Epithelial cell of alveolus of lung (primary cell): ENCODE data around the gene OR14I1. TPM values are rescaled to one million over a fixed set of nuclear protein-coding genes. Genes with fewer than 3 reads are reported as not detected.

Experiments
- total RNA-seq: library from RNA; depleted of rRNA; stranded (reverse); fragments of >200 nt; gene quantifications from 2 replicates; pipeline ENCODE4 v1.2.1, GENCODE V29; 2015

OR14I1 gene
- not detected in 2 replicates for total RNA-seq

DNA sequence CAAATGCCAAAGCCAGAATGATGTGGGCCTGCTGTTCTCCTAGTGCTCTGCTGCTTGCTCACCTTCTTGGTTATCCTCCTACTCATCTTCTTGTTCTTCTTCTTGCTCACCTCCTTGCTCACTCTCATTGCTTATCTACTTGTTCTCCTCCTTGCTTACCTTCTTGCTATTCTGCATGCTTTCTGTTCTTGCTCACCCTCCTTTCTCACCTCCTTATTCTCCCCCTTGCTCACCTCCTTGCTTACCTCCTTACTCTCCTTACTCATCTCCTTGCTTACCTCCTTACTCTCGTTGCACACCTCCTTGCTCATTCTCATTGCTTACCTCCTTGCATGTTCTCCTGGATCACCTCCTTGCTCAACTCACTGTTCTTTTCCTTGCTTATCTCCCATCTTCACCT is at the start of gene OR14I1:
TSS of gene OR14I1 (minus strand) at position 53 of the 400 bp plus-strand sequence.

DNA sequence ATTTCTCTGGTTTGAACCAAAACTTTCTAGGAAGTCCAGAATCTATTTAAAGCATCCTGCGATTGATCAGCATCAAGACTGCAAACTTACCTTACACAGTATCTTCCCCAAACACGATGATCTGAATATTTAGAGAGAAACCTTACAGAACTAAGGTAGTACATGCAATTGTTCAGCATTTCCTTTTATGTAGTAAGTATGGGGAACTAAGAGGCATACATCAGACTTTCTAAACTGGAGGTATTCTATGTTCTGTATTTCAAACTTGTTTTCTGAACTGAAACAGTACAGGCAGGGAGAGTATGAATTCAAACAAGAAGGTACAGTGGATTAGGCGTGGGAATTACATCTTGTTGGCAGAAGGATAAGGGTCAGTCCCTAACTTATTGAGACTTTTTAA is 47.2 kb downstream of the OR14I1 start, which contains the start of gene OR2T27:
TSS of gene OR2T27 (minus strand) at position 175 of the 400 bp plus-strand sequence. CDS start 4,644 bp downstream, outside the sequence.

Other genes with a start within 250 kb of the OR14I1 start
- not detected in 2 replicates for gene OR2T3, start 229.4 kb downstream of the OR14I1 start, total RNA-seq
- not detected in 2 replicates for gene OR2T5, start 214.2 kb downstream of the OR14I1 start, total RNA-seq
- gene OR2G6, start 194.7 kb downstream of the OR14I1 start, total RNA-seq = not detected in 2 replicates
- gene OR2T29, start 140.0 kb downstream of the OR14I1 start, total RNA-seq = not detected in 2 replicates
- not detected in 2 replicates for gene OR2T34, start 128.0 kb downstream of the OR14I1 start, total RNA-seq
- gene OR2T10, start 105.1 kb downstream of the OR14I1 start, total RNA-seq = not detected in 2 replicates
- not detected in 2 replicates for gene OR2T11, start 67.7 kb downstream of the OR14I1 start, total RNA-seq
- gene OR2T35, start 57.5 kb downstream of the OR14I1 start, total RNA-seq = not detected in 2 replicates
- not detected in 2 replicates for gene OR2T27, start 47.2 kb downstream of the OR14I1 start, total RNA-seq
- gene LYPD8, start 53.0 kb upstream of the OR14I1 start, total RNA-seq = not detected in 2 replicates
- gene SH3BP5L, start 123.1 kb upstream of the OR14I1 start, total RNA-seq = 18.5 and 26.3 TPM in 2 replicates
- 22.2 and 23.7 TPM in 2 replicates for gene ZNF672, start 135.5 kb upstream of the OR14I1 start, total RNA-seq
- 5.2 and 10.8 TPM in 2 replicates for gene ZNF692, start 156.3 kb upstream of the OR14I1 start, total RNA-seq
- 2.1 and 7.3 TPM in 2 replicates for gene PGBD2, start 203.5 kb upstream of the OR14I1 start, total RNA-seq